ENCODE results near the gene SPOCD1.

- TF ChIP-seq, protein P1, sequence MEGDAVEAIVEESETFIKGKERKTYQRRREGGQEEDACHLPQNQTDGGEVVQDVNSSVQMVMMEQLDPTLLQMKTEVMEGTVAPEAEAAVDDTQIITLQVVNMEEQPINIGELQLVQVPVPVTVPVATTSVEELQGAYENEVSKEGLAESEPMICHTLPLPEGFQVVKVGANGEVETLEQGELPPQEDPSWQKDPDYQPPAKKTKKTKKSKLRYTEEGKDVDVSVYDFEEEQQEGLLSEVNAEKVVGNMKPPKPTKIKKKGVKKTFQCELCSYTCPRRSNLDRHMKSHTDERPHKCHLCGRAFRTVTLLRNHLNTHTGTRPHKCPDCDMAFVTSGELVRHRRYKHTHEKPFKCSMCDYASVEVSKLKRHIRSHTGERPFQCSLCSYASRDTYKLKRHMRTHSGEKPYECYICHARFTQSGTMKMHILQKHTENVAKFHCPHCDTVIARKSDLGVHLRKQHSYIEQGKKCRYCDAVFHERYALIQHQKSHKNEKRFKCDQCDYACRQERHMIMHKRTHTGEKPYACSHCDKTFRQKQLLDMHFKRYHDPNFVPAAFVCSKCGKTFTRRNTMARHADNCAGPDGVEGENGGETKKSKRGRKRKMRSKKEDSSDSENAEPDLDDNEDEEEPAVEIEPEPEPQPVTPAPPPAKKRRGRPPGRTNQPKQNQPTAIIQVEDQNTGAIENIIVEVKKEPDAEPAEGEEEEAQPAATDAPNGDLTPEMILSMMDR (IDR thresholded peaks at IDR 0.05), result no peak
- TF ChIP-seq POLR2A (IDR thresholded peaks at IDR 0.05), result no peak
Observed at GRCh38 chr1:31798433-31799195, 17.2 kb downstream of the SPOCD1 start.

Measured in heart left ventricle (tissue), 13 donors.